ENCODE data around the gene ZFHX3.

Gene ZFHX3

GRCh38 chr16:73037331-73037745 lies 10.6 kb downstream of the ZFHX3 start:
- DNase-seq, result no peak

- DNase-seq, result no peak
Measured at GRCh38 chr16:73036074-73036826, 11.7 kb downstream of the ZFHX3 start.

GRCh38 chr16:73034374-73034773 lies 13.6 kb downstream of the ZFHX3 start:
- no peak for DNase-seq

- DNase-seq, result no peak
Measured at GRCh38 chr16:73033271-73033998, 14.5 kb downstream of the ZFHX3 start.

- no peak for DNase-seq
Measured at GRCh38 chr16:73032541-73033270, 15.2 kb downstream of the ZFHX3 start.

GRCh38 chr16:73031984-73032383 lies 15.9 kb downstream of the ZFHX3 start:
- no peak for DNase-seq

- no peak for DNase-seq
Measured at GRCh38 chr16:73031155-73031866, 16.6 kb downstream of the ZFHX3 start.

GRCh38 chr16:73028721-73029361 lies 19.1 kb downstream of the ZFHX3 start:
- no peak for DNase-seq

GRCh38 chr16:73028263-73028662 lies 19.7 kb downstream of the ZFHX3 start:
- no peak for DNase-seq

- DNase-seq, result no peak
Measured at GRCh38 chr16:73027685-73028111, 20.2 kb downstream of the ZFHX3 start.

- DNase-seq, result no peak
Measured at GRCh38 chr16:73026754-73027684, 20.9 kb downstream of the ZFHX3 start.

- DNase-seq, result no peak
Measured at GRCh38 chr16:73025856-73026210, 22.1 kb downstream of the ZFHX3 start.

- DNase-seq, result no peak
Measured at GRCh38 chr16:73025151-73025855, 22.6 kb downstream of the ZFHX3 start.

- DNase-seq, result no peak
Measured at GRCh38 chr16:73024571-73025105, 23.3 kb downstream of the ZFHX3 start.

GRCh38 chr16:73023752-73024570 lies 24.0 kb downstream of the ZFHX3 start:
- DNase-seq, result no peak

- no peak for DNase-seq
Measured at GRCh38 chr16:73023320-73023719, 24.6 kb downstream of the ZFHX3 start.

GRCh38 chr16:73022534-73022933 lies 25.4 kb downstream of the ZFHX3 start:
- DNase-seq, result no peak

- DNase-seq, result no peak
Measured at GRCh38 chr16:73021866-73022495, 25.9 kb downstream of the ZFHX3 start.

- DNase-seq, result no peak
Measured at GRCh38 chr16:73020409-73020884, 27.5 kb downstream of the ZFHX3 start.
